Tibial artery (tissue), 4 donors: ENCODE measurements around the gene ARHGEF2.

Source experiments
- DNase-seq, 2 donors: peaks; one replicate each; pipeline ENCODE4 v3.0.0-alpha.2; 2019
- H3K27ac ChIP-seq, 2 donors: fragments of 200-600 bp; sonication (generic) in 1 of 2; 1 replicate in 1 of 2; 2 replicates in 1 of 2; pipeline ENCODE4 v1.5.1; 2018 to 2019; ENCODE audit warnings: mild to moderate bottlenecking in 1 of 2
- H3K27me3 ChIP-seq, 2 donors: fragments of 200-600 bp; sonication (generic) in 1 of 2; one replicate each; pipeline versions ENCODE4 v1.5.1 to v1.6.0; 2016 to 2019
- H3K36me3 ChIP-seq, 3 donors: fragments of 200-600 bp; sonication (generic) in 2 of 3; one replicate each; pipeline ENCODE4 v1.5.1; 2016 to 2019; ENCODE audit warnings: mild to moderate bottlenecking in 2 of 3
- H3K4me1 ChIP-seq, 4 donors: fragments of 200-600 bp; sonication (generic) in 2 of 4; 1 replicate in 3 of 4; 2 replicates in 1 of 4; pipeline ENCODE4 v1.5.1; 2016 to 2019
- H3K4me3 ChIP-seq, 2 donors: fragments of 200-600 bp; sonication (generic) in 1 of 2; 1 replicate in 1 of 2; 2 replicates in 1 of 2; pipeline ENCODE4 v1.5.1; 2018 to 2019; ENCODE audit warnings: mild to moderate bottlenecking in 2 of 2
- H3K9me3 ChIP-seq, 3 donors: fragments of 200-600 bp; sonication (generic) in 1 of 3; one replicate each; pipeline ENCODE4 v1.5.1; 2016 to 2019
- CTCF ChIP-seq, 2 experiments: fragments of 200-600 bp in 1 of 2; fragments of 450-650 bp in 1 of 2; IDR thresholded peaks; one replicate each; pipeline ENCODE4 v1.5.1; 2017 to 2019; ENCODE audit warnings: antibody characterized with exemption in 2 of 2, mild to moderate bottlenecking in 1 of 2, moderate library complexity in 1 of 2
- intact Hi-C: fragments of 100-400 bp; cut with DNase I; formaldehyde crosslinking; loops from one replicate; pipeline ENCODE4 v1.15.0; 2023; ENCODE audit warnings: low total_unique reads

Gene ARHGEF2

DNA sequence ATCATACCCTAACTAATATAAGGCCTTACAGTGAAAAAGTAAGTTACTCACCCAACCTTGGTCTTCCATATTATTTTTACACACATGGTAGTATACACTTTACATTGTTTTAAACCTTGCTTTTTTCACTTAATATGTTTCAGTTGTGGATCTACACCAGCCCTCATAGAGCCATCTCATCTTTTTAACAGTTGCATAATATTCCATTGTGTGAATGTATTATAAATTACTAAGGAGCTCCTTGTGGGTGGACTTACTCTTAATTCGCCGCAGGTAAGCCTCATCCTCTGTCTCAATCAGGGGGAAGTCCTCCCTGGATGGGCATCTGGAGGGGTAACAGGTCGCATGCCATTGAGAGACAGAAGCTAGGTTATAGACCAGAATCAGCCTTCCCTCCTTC is 23.7 kb downstream of the ARHGEF2 start:
- peaks cover 0 to 3% (median 0%) of the 10 kb centered on the region in 4 donors for H3K4me1 ChIP-seq
- no peaks in the 10 kb centered on the region for H3K9me3 ChIP-seq
- H3K27ac ChIP-seq = no peak overlapping the region
- no peak for DNase-seq
- no peak for TF ChIP-seq CTCF (IDR thresholded peaks at IDR 0.05)
- no peaks in the 10 kb centered on the region for H3K27me3 ChIP-seq
- H3K36me3 ChIP-seq = peaks cover 99 to 100% (median 100%) of the 10 kb centered on the region in 3 donors
- intact Hi-C loops = no loop called here
- H3K4me3 ChIP-seq = no peak overlapping the region

- intact Hi-C loops = no loop called here
- no peaks in the 10 kb centered on the region for H3K4me1 ChIP-seq
- no peak for DNase-seq
- peaks cover 98 to 100% (median 100%) of the 10 kb centered on the region in 3 donors for H3K36me3 ChIP-seq
- no peaks in the 10 kb centered on the region for H3K9me3 ChIP-seq
- no peak overlapping the region for H3K4me3 ChIP-seq
- TF ChIP-seq CTCF (IDR thresholded peaks at IDR 0.05) = no peak
- H3K27ac ChIP-seq = no peak overlapping the region
- H3K27me3 ChIP-seq = no peaks in the 10 kb centered on the region
These were observed 25.8 kb downstream of the ARHGEF2 start for GRCh38 chr1:155952505-155952890.

DNA sequence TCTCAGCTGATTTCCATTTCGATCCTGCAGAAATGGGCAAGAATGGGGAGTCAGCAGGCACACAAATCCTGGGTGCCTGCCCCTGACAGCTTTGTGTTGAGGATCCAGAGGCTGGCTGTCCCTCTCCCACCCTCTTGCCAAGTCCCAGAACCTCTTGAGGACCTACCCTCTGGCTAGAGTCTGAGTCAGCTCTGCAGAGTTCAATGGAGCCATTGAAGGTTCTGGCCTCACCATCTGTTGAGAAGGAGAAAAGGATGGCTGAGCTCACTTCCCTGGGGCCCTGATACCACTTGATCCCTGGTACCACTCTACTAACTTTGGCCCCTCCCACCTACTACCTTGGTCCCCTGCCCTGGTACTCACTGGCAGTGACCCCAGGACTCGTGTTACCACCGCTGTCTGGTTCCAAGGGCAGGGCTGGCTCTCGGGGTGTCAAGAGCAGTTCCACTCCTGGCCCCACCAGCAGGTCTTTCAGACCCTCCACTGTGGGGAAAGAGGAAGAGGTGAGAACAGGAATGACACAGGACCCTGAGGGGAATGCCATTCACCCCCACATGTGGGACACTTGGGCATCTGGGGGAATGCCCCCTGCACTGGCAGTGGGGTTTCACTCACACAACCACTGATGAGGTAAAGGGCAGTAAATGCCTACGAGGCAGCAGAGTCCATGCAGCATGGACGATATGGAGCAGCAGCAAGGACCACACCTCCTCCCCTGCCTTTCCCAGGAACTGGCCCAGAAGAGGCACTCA is 26.4 kb downstream of the ARHGEF2 start:
- no peak overlapping the region for H3K27ac ChIP-seq
- no peaks in the 10 kb centered on the region for H3K9me3 ChIP-seq
- H3K4me3 ChIP-seq = no peak overlapping the region
- intact Hi-C loops = no loop called here
- no peaks in the 10 kb centered on the region for H3K4me1 ChIP-seq
- no peak for DNase-seq
- no peaks in the 10 kb centered on the region for H3K27me3 ChIP-seq
- peaks cover 98 to 100% (median 100%) of the 10 kb centered on the region in 3 donors for H3K36me3 ChIP-seq
- TF ChIP-seq CTCF (IDR thresholded peaks at IDR 0.05) = no peak

GRCh38 chr1:155950829-155951228 is 27.5 kb downstream of the ARHGEF2 start:
- no peaks in the 10 kb centered on the region for H3K27me3 ChIP-seq
- intact Hi-C loops = no loop called here
- TF ChIP-seq CTCF (IDR thresholded peaks at IDR 0.05) = no peak
- peaks cover 0 to 2% (median 0%) of the 10 kb centered on the region in 4 donors for H3K4me1 ChIP-seq
- no peaks in the 10 kb centered on the region for H3K9me3 ChIP-seq
- peaks cover 93 to 100% (median 95%) of the 10 kb centered on the region in 3 donors for H3K36me3 ChIP-seq
- H3K27ac ChIP-seq = no peak overlapping the region
- H3K4me3 ChIP-seq = no peak overlapping the region
- no peak for DNase-seq

DNA sequence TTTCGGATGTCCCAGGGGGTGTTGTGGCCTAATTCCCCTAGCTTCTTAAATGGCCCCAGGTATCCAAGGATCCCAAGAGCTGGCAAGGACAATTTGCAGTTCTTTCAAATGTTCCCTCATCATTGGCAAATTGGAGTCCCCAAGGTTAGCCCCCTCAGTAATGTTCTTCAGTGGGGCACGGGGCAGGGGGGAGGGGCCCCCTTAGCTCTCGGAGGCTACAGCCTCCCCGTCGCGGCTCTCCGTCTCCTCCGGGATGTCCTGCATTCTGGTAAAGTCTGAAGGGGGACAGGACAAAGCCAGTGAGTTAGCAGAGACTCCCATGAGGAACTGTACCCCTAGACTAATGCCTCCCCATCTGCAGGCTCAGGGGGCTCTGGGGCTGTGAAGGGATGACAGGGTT is 30.6 kb downstream of the ARHGEF2 start:
- Histone ChIP-seq H3K4me1 (peaks cover 0 to 10% (median 6%) of the 10 kb centered on the region in 4 donors), H3K4me3 (no peak overlapping the region), H3K9me3 (no peaks in the 10 kb centered on the region), H3K27me3 (no peaks in the 10 kb centered on the region), H3K27ac (no peak overlapping the region), H3K36me3 (peaks cover 62 to 71% (median 65%) of the 10 kb centered on the region in 3 donors)
- no peak for TF ChIP-seq CTCF (IDR thresholded peaks at IDR 0.05)
- DNase-seq = no peak
- intact Hi-C loops = no loop called here
